ENCODE measurements around the gene MGRN1. TPM values are rescaled to one million over a fixed set of nuclear protein-coding genes. Genes with fewer than 3 reads are reported as not detected.

MGRN1 gene
- total RNA-seq, 2 experiments from 2014 or later, result 72.7 to 73.2 TPM

DNA sequence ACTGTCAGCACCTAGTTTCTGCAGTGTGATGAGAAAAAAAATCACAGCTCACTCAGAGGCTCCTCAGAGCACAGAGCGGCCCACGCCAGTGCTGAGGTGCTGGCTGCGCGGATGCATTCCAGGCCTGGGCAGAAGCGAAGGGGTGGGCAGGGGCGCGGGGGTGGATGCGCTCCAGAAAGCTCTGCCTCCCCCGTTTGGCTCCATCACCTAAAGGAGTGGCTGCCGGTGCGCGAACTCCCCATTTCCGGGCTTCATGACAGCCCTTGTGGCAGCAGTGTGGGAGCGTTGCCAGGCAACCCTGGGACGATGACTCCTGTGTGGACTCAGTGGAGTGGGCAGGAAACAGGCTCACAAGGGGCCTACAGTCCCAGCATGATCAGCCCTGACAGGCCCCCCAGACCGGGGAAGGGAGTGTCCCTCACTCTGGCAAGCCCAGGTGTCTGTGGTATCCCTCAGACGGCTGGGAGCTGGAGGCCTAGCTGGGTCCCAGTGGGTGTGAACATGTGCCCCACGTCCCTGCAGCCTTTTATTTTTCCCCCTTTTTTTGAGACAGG, 35.9 kb downstream of the MGRN1 start:
- no peaks in the 10 kb centered on the region for H3K9me3 Mint-ChIP-seq
- no peak overlapping the region for H3K4me3 Mint-ChIP-seq
- H3K4me1 Mint-ChIP-seq (ENCODE audit: low read depth), result peaks cover 43% of the 10 kb centered on the region
- H3K27me3 Mint-ChIP-seq, result no peaks in the 10 kb centered on the region
- H3K36me3 Mint-ChIP-seq, result peaks cover 11% of the 10 kb centered on the region
- H3K27ac Mint-ChIP-seq, result peak overlapping the region; percentile 69
- intact Hi-C loops (cut with micrococcal nuclease), result loop anchor here (2.0 kb wide), 1 partner anchor 16 kb away; no protein-coding TSS in a partner anchor
- CTCF ChIA-PET, result interaction anchor here (1.0 to 1.9 kb wide), 3 partner anchors 10 to 37 kb away, joined by 3 to 10 read pairs (median 4); no protein-coding TSS in a partner anchor
- peak; percentile 88 for DNase-seq
- POLR2A ChIA-PET, result interaction anchor here (0.7 kb wide), 1 partner anchor 46 kb away, joined by 4 read pairs; no protein-coding TSS in a partner anchor

DNA sequence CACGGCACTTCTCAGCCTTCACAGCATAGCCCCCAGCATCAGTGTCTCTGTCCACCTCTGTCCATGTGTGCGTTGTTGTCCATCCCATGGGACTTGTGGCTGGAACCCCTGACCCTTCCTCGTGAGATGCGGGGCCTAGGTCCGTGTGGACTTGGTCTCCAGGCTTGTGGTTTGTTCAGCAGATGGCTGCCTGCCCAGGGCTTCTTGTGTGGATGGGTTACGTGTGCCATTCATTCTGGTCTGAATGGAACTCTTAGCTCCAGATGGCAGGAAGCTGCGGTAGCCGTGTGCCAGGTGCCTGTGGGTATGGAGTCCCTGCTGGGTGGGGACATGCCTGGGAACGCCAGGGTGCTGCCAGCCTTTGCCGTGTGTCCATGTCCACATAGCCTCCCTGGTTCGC, 37.0 kb downstream of the MGRN1 start:
- intact Hi-C loops (cut with micrococcal nuclease), result loop anchor here (2.0 kb wide), 1 partner anchor 15 kb away; no protein-coding TSS in a partner anchor
- Mint-ChIP-seq H3K27me3 (no peaks in the 10 kb centered on the region), H3K36me3 (peaks cover 7% of the 10 kb centered on the region), H3K9me3 (no peaks in the 10 kb centered on the region), H3K4me3 (no peak overlapping the region), H3K4me1 (ENCODE audit: low read depth) (peaks cover 45% of the 10 kb centered on the region), H3K27ac (no peak overlapping the region)
- no peak for DNase-seq
- ChIA-PET CTCF (interaction anchor here (1.3 to 1.5 kb wide), 2 partner anchors 21 to 37 kb away, joined by 3 to 4 read pairs; partner anchors contain the start of gene MGRN1), POLR2A (no interaction called here)

DNA sequence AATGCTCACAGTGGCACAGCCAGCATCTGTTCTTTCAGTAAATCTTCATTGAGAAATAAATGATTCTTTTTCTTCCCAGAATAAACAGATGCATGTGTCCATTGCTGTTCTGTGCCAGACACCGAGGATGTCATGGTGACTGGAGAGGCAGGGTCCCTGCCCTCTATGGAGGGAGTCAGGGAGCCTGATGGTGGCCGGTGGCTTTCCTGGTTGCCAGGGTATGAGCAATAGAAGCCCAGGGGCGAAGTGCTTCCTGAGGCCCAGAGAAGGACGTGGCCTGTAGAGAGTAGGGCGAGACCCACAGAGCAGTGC, 38.8 kb downstream of the MGRN1 start:
- peaks cover 11% of the 10 kb centered on the region for H3K36me3 Mint-ChIP-seq
- intact Hi-C loops (cut with micrococcal nuclease), result no loop called here
- CTCF ChIA-PET, result interaction anchor here (0.6 kb wide), 1 partner anchor 156 kb away, joined by 3 read pairs; no protein-coding TSS in a partner anchor
- no peaks in the 10 kb centered on the region for H3K9me3 Mint-ChIP-seq
- no peaks in the 10 kb centered on the region for H3K27me3 Mint-ChIP-seq
- no peak for DNase-seq
- POLR2A ChIA-PET, result no interaction called here
- peak overlapping the region; percentile 84 for H3K27ac Mint-ChIP-seq
- no peak overlapping the region for H3K4me3 Mint-ChIP-seq
- peaks cover 45% of the 10 kb centered on the region for H3K4me1 Mint-ChIP-seq (ENCODE audit: low read depth)

DNA sequence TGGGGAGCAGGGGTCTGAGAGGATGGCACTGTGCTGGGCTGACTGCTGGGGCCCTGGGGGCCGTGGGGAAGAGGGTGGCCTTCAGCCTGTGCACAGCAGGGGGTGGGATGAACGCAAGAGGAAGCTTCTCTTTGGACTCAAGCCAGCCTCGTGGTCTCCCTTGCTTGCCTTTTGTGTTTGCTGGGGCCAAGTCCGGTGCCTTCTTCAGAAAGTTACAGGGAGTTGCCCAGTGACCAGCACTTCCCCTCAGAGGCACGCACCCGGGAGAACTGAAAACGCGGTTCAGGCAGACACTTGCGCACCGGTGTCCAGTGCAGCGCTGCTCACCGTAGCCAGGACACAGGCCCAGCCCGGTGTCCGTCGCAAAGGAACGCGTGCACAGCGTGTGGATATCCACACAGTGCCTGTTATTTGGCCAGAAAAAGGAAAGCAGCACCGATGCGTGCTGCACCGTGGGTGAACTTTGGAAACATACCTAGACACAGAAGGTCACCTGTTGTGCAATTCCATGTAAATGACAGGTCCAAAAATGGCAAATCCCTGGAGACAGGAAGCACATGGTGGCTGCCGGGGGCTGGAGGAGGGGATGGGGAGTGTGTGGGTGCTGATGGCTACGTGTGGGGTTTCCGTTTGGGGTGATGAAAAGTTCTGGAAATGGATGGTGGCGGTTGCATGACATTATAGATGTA, 39.3 kb downstream of the MGRN1 start:
- Mint-ChIP-seq H3K4me1 (ENCODE audit: low read depth) (peaks cover 43% of the 10 kb centered on the region), H3K9me3 (no peaks in the 10 kb centered on the region), H3K36me3 (peaks cover 11% of the 10 kb centered on the region), H3K27ac (peak overlapping the region; percentile 84), H3K27me3 (no peaks in the 10 kb centered on the region), H3K4me3 (peak overlapping the region; percentile 15)
- ChIA-PET CTCF (interaction anchor here (0.6 to 1.3 kb wide), 2 partner anchors 23 to 156 kb away, joined by 3 read pairs; no protein-coding TSS in a partner anchor), POLR2A (no interaction called here)
- DNase-seq, result no peak
- intact Hi-C loops (cut with micrococcal nuclease), result no loop called here

DNA sequence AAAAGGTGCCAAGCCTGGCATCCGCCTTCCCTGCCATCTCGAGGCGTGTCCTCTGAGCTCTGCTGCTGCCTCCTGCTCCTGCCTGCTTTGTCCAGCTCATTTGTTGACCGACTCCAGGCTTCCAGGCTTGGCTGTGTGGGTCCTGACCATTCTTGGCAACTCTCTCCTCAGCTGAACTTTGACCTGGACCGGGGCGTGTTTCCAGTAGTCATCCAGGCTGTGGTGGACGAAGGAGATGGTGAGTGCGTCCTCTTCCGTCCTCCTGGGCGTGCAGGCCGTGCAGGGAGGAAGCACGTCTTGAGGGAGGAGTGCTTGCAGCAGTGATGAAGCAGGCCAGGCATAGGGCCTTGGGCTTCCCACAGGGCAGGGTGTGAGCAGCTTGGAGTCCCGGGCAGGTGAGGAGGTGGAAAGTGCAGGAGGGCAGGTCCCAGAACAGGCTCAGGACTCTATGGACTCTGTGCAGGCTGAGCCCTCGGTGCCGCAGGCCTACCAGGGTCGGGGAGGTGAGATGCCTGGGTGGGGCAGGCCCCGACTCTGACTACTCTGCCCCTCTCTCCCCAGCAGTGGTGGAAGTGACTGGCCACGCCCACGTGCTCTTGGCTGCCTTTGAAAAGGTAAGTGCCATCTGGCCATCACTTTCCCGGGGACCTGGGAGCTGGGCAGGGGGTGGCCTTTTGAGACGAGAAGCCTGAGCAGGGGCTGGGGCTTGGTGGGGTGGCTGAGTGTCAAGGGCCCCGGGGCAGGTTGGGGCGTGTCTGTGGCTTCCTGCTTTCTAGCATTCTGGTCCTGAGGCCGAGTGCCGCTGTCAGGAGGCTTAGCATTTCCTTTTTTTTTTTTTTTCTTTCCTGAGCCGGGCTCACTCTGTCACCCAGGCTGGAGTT, 40.2 kb downstream of the MGRN1 start:
- ChIA-PET CTCF (interaction anchor here (1.3 kb wide), 1 partner anchor 24 kb away, joined by 3 read pairs; no protein-coding TSS in a partner anchor), POLR2A (no interaction called here)
- Mint-ChIP-seq H3K4me1 (ENCODE audit: low read depth) (peaks cover 35% of the 10 kb centered on the region), H3K27ac (peak overlapping the region; percentile 84), H3K36me3 (peaks cover 13% of the 10 kb centered on the region), H3K9me3 (no peaks in the 10 kb centered on the region), H3K27me3 (no peaks in the 10 kb centered on the region), H3K4me3 (peak overlapping the region; percentile 15)
- DNase-seq, result peak; percentile 76
- intact Hi-C loops (cut with micrococcal nuclease), result no loop called here

DNA sequence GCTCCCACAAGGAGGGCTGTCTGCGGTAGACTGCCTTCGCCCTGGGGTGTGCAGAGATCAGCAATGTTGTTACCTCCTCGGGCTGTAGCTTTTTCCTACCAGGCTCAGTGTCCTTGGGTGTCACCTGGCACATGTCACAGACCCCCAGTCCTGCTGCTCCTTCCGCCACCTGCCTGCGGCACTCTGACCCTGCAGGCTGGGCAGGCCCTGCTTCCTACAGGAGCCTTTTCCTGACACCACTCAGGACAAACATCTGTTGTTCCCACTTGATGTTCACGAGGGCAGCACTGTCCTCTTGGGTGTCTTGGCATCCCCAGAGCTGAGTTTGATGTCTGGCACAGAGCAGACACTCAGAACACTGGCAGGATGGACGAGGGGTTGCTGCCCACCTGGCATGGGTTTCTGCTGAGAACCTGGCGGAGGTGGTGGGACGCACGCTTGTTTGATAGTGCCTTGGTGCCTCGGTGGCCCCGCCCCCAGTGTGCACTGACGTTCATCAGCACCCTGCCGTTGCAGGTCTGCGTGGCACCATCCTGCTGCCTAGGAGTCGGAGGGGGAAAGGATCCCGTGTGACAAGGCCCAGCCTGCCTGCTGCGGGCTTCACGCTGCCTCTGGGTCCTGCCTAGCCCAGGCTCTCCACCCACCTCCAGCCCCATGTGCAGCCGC, 42.0 kb downstream of the MGRN1 start:
- POLR2A ChIA-PET, result no interaction called here
- Mint-ChIP-seq H3K9me3 (no peaks in the 10 kb centered on the region), H3K4me3 (no peak overlapping the region), H3K27ac (no peak overlapping the region), H3K36me3 (peaks cover 13% of the 10 kb centered on the region), H3K4me1 (ENCODE audit: low read depth) (peaks cover 22% of the 10 kb centered on the region), H3K27me3 (no peaks in the 10 kb centered on the region)
- DNase-seq, result no peak
- intact Hi-C loops (cut with micrococcal nuclease), result no loop called here
- CTCF ChIA-PET, result no interaction called here

DNA sequence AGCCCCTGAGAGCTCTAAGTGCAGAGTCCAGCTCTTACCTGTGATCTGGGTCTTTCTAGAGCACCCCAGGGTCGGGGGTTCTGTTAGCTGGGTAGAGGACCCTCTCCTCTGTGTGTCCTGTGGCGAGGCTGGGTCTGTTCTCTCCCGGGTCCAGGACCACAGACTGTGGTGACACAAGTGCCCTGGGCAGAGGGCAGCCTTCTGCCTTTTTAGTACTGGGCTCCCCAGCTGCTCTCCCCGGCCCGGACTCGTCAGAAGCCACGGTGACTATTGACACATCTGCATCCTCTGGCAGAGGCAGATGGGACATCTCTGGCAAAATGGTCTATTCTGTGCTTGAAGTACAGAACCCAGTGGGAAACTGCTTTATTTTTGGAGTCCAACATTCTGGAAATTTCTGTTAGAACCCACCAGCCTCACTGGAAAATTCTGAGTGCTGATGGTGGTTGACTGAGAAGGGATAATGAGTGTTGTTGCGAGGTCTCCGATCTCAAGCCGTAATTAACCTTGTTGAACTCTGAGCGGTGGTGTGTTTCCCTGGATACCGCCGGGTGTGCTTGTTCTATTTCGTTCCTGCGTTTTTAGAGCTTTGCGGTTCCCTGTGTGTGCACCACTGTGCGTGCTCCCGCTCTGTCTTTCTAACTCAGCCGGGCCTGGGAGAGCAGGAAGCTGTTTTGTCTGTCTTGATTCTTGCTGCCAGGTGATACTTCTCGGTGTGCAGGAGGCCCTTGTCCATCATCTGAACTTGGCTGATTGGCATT, 42.8 kb downstream of the MGRN1 start:
- no peaks in the 10 kb centered on the region for H3K27me3 Mint-ChIP-seq
- H3K4me1 Mint-ChIP-seq (ENCODE audit: low read depth), result peaks cover 22% of the 10 kb centered on the region
- no peak overlapping the region for H3K27ac Mint-ChIP-seq
- H3K9me3 Mint-ChIP-seq, result no peaks in the 10 kb centered on the region
- H3K36me3 Mint-ChIP-seq, result peaks cover 13% of the 10 kb centered on the region
- ChIA-PET CTCF (no interaction called here), POLR2A (no interaction called here)
- H3K4me3 Mint-ChIP-seq, result no peak overlapping the region
- intact Hi-C loops (cut with micrococcal nuclease), result no loop called here
- no peak for DNase-seq

DNA sequence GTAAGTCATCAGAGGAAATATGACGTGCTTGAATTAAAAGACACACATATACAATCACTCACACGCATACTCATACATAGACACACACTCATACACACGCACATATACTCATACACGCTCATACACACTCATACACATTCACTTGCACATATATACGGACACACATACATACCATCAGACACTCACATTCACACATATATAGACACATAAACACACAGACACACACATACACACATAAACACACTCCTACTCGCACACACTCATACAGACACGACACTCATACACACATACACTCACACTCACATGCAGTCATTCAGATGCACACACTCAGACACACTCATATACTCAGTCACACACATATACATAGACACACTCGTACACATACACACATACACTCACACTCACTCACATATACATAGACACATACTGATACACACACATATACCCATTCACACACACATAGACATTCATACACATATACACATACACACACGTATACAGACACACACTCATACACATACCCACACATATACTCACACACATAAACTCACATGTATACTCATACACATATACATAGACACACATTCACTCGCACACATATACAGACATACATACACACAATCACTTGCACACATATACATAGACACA, 43.8 kb downstream of the MGRN1 start:
- no peaks in the 10 kb centered on the region for H3K9me3 Mint-ChIP-seq
- CTCF ChIA-PET, result no interaction called here

DNA sequence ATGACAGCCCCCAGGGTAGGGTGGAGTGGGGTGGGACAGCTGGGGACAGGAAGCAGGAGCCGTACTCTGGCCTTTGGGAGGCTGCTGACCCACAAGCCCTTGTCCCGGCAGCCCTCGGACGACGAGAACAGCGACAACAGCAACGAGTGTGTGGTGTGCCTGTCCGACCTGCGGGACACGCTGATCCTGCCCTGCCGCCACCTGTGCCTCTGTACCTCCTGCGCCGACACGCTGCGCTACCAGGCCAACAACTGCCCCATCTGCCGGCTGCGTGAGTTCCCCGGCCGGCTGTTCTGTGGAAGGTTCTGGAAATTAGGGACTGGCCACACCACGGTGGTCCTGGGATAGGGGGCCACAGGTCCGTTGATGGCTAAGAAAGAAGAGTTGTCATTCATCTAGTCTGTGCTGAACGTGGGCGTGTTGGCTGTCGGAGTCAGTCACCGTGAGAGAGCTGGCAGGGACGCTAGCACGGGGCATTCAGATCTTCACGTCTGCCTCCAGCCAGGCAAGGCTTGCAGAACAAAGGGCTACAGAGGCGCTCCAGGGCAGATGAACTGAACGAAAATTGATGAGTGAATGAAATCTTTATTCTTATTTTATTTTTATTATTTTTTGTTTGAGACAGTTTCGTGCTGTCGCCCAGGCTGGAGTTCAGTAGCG, 48.9 kb downstream of the MGRN1 start:
- H3K9me3 Mint-ChIP-seq, result no peaks in the 10 kb centered on the region
- no peak for DNase-seq
- peaks cover 24% of the 10 kb centered on the region for H3K4me1 Mint-ChIP-seq (ENCODE audit: low read depth)
- ChIA-PET POLR2A (no interaction called here), CTCF (no interaction called here)
- H3K27ac Mint-ChIP-seq, result no peak overlapping the region
- H3K27me3 Mint-ChIP-seq, result no peaks in the 10 kb centered on the region
- peaks cover 9% of the 10 kb centered on the region for H3K36me3 Mint-ChIP-seq
- H3K4me3 Mint-ChIP-seq, result no peak overlapping the region
- intact Hi-C loops (cut with micrococcal nuclease), result no loop called here

More for the DNA sequence above, 43.8 kb downstream of the MGRN1 start:
- Mint-ChIP-seq H3K4me1 (ENCODE audit: low read depth) (peaks cover 21% of the 10 kb centered on the region), H3K27ac (no peak overlapping the region), H3K27me3 (no peaks in the 10 kb centered on the region), H3K4me3 (no peak overlapping the region), H3K36me3 (peaks cover 14% of the 10 kb centered on the region)
- DNase-seq, result no peak
- intact Hi-C loops (cut with micrococcal nuclease), result no loop called here
- POLR2A ChIA-PET, result no interaction called here

DNA sequence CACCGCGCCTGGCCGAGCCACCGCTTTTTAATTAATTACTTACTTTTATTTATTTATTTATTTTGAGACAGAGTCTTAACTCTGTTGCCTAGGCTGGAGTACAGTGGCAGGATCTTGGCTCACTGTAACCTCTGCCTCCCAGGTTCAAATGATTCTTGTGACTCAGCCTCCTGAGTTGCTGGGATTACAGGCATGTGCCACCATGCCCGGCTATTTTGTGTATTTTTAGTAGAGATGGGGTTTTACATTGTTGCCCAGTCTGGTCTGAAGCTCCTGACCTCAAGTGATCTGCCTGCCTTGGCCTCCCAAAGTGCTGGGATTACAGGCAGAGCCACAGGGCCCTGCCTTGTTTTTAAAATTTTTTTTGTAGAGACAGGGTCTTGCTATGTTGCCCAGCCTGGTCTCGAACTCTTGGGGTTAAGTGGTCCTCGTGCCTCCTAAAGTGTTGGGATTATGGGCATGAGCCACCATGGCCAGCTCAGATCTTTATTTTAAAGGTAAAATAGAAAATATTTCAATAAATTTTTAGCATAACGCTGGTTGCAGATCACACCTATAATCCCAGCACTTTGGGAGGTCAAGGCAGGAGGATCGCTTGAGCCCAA, 50.4 kb downstream of the MGRN1 start:
- DNase-seq, result no peak
- Mint-ChIP-seq H3K4me1 (ENCODE audit: low read depth) (peaks cover 24% of the 10 kb centered on the region), H3K4me3 (no peak overlapping the region), H3K27ac (peak overlapping the region; percentile 96), H3K27me3 (no peaks in the 10 kb centered on the region), H3K9me3 (no peaks in the 10 kb centered on the region), H3K36me3 (peaks cover 7% of the 10 kb centered on the region)
- ChIA-PET CTCF (no interaction called here), POLR2A (interaction anchor here (0.7 kb wide), 1 partner anchor 26 kb away, joined by 3 read pairs; no protein-coding TSS in a partner anchor)
- intact Hi-C loops (cut with micrococcal nuclease), result loop anchor here (5.0 kb wide), 1 partner anchor 58 kb away; no protein-coding TSS in a partner anchor

Data from activated CD4-positive, alpha-beta memory T cell treated with anti-CD3 and anti-CD28 coated beads for 36 hours (primary cell).